HK-2 (cell line): ENCODE measurements around the gene EPHB2.
A peak's percentile ranks its signal among the peaks of the same experiment; 100 is the strongest.

Experiments used
- DNase-seq: peaks from one replicate; pipeline ENCODE4 v3.0.0-alpha.2; 2018; ENCODE audit not compliant: unreplicated experiment

EPHB2 gene

GRCh38 chr1:22780696-22781095, 70.1 kb downstream of the EPHB2 start:
- DNase-seq: peak; percentile 41

- DNase-seq: no peak
These were observed 70.8 kb downstream of the EPHB2 start for GRCh38 chr1:22781483-22781882.

- DNase-seq: no peak
These were observed 71.8 kb downstream of the EPHB2 start for GRCh38 chr1:22782406-22782805.

GRCh38 chr1:22784317-22784716, 73.7 kb downstream of the EPHB2 start:
- no peak for DNase-seq

GRCh38 chr1:22784737-22785136, 74.1 kb downstream of the EPHB2 start:
- no peak for DNase-seq

GRCh38 chr1:22786101-22786500, 75.5 kb downstream of the EPHB2 start:
- no peak for DNase-seq

GRCh38 chr1:22786719-22787489, 76.3 kb downstream of the EPHB2 start:
- no peak for DNase-seq

GRCh38 chr1:22787636-22788035, 77.0 kb downstream of the EPHB2 start:
- DNase-seq: no peak

GRCh38 chr1:22788254-22788661, 77.6 kb downstream of the EPHB2 start:
- no peak for DNase-seq

- no peak for DNase-seq
These were observed 78.8 kb downstream of the EPHB2 start for GRCh38 chr1:22789356-22789994.

- no peak for DNase-seq
These were observed 79.8 kb downstream of the EPHB2 start for GRCh38 chr1:22790232-22791008.

GRCh38 chr1:22791831-22792347, 81.2 kb downstream of the EPHB2 start:
- no peak for DNase-seq

GRCh38 chr1:22792396-22793160, 81.9 kb downstream of the EPHB2 start:
- DNase-seq: no peak

- DNase-seq: no peak
These were observed 83.0 kb downstream of the EPHB2 start for GRCh38 chr1:22793647-22794046.

- no peak for DNase-seq
These were observed 84.2 kb downstream of the EPHB2 start for GRCh38 chr1:22794647-22795365.

- DNase-seq: no peak
These were observed 84.7 kb downstream of the EPHB2 start for GRCh38 chr1:22795366-22795714.

- no peak for DNase-seq
These were observed 86.0 kb downstream of the EPHB2 start for GRCh38 chr1:22796642-22797041.

GRCh38 chr1:22798083-22798482, 87.4 kb downstream of the EPHB2 start:
- no peak for DNase-seq

- DNase-seq: no peak
These were observed 89.3 kb downstream of the EPHB2 start for GRCh38 chr1:22799971-22800370.

- no peak for DNase-seq
These were observed 90.0 kb downstream of the EPHB2 start for GRCh38 chr1:22800629-22801028.

GRCh38 chr1:22801347-22801746, 90.7 kb downstream of the EPHB2 start:
- DNase-seq: no peak
